GM21737 (cell line): ENCODE results near the gene ABCA4.
"Not testable (repeated sequence)": the region's sequence is repeated elsewhere in the genome, so short reads cannot be mapped to it uniquely, and the experiment has no call there.

ENCODE experiments used
- ATAC-seq: cut with Tn5 transposase; IDR thresholded peaks from one replicate; pipeline ENCODE4 v1.9.1; 2021; ENCODE audit warnings: mild to moderate bottlenecking, moderate library complexity; ENCODE audit not compliant: unreplicated experiment

The ABCA4 gene

GRCh38 chr1:93960641-93961147 is 160.3 kb downstream of the ABCA4 start:
- no peak for ATAC-seq

DNA sequence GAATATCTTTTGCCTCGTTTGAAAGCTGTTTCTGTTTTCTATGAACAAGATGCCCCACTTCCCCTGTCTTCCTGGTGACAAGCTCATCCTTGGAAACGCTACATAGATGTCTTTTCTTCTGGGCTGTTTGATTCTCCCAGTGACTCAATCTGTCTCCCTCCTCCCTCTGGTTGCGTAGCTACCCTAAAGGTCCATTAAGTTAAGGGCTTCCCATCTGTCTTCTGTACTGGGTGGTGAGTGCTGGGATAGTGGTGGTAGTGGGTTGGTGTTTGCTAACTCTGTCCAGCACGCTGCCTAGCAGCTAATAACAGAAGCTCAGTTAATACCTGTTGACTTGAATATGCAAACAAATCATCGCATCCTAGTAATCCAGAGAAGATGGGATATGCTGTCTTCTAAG is 161.5 kb downstream of the ABCA4 start:
- no peak for ATAC-seq

GRCh38 chr1:93958726-93959100 is 162.2 kb downstream of the ABCA4 start:
- no peak for ATAC-seq

DNA sequence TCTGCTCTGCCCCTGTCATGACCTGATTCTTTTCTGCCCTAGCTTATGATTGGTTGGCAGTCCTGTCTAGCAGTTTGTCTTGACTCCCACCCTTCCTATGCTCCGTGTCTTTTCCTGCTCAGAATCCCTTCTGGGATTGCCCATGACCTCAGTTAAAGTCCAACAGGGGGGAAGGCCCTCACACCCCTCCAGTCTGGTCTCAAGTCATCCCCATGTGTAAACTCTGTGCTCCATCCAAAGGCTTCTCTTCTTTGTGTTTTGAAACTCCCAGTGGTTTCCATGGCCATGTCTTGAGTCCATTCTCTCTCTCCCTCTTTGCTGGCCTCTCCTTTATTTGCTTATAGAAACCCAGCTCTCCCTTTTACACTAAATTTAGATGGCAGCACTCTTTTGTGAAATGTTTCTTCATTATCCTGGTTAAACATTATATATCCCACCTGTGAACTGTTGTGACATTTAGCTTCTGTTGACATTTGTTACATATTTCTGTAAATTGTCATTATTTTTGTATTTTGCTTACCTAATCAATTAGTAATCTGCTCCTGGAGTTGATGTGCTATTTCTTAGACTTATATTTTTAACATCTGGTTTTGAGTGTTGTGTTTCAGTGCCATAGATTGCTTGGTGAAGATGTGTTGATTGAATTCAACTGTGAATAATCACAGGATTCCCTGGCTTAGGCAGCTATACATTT is 162.8 kb downstream of the ABCA4 start:
- ATAC-seq = no peak

DNA sequence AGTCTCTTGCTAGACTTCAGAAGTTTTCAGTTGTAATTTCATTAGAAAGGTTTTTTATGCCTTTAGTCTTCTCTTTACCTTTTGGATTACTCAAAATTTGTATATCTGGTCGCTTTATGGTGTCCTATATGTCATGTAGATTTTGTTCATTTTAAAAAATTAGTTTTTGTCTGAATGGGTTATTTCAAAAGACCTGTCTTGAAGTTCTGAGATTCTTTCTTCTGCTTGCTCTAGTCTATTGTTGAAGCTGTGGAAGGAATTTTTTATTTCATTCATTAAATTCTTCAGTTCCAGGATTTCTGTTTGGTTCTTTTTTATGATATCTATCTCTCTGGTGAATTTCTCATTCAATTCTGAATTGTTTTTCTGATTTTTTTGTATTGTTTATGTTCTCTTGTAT is 165.2 kb downstream of the ABCA4 start:
- no peak for ATAC-seq

DNA sequence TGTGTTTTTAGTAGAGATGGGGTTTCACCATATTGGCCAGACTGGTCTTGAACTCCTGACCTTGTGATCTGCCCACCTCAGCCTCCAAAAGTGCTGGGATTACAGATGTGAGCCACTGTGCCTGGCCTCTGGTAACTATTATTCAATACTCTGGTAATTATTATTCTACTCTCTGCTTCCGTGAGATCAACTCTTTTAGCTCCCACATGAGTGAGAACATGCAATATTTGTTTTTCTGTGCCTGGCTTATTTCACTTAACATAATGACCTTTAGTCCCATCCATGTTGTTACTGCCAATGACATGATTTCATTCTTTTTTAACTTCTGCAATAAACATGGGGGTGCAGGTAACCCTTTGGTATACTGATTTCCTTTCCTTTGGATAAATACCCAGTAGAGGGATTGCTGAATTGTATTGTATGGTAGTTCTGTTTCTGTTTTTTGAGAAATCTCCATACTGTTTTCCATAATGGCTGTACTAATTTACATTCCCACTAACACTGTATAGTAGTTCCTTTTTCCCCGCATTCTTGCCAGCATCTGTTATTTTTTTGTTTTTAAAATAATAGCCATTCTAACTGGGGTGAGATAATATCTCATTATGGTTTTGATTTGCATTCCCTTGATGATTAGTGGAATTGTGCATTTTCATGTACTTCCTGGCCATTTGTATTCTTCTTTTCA is 173.8 kb downstream of the ABCA4 start:
- not testable (repeated sequence) for ATAC-seq
